HL-60 (cell line): ENCODE measurements around the gene NHEJ1.

Experiments
- DNase-seq, 2 experiments: peaks; one replicate each; pipeline ENCODE4 v3.0.0-alpha.2; 2010 to 2020; ENCODE audit warnings: low read depth in 1 of 2, low spot score in 1 of 2
- H3K27ac ChIP-seq: fragments of 250-450 bp; sonication (Bioruptor Pico); replicated peaks from 2 replicates; pipeline ENCODE4 v1.5.1; 2020; ENCODE audit warnings: mild to moderate bottlenecking, moderate library complexity
- H3K27me3 ChIP-seq: fragments of 250-450 bp; sonication (Bioruptor Pico); 2 replicates; pipeline ENCODE4 v1.5.1; 2021; ENCODE audit warnings: mild to moderate bottlenecking, moderate library complexity; ENCODE audit not compliant: insufficient read depth, poor library complexity, severe bottlenecking
- H3K4me3 ChIP-seq: replicated peaks from 2 replicates; pipeline ENCODE4 v1.5.1; 2011; ENCODE audit warnings: mild to moderate bottlenecking, control low read depth, low read length; ENCODE audit not compliant: insufficient read depth
- CTCF ChIP-seq: IDR thresholded peaks from one replicate; pipeline ENCODE4 v1.5.1; 2011; ENCODE audit warnings: low read length, control low read depth, inconsistent platforms; ENCODE audit not compliant: insufficient read depth
- GABPA ChIP-seq: IDR thresholded peaks from 2 replicates; pipeline ENCODE4 v1.6.1; 2012; ENCODE audit warnings: low read depth
- POLR2AphosphoS5 ChIP-seq: IDR thresholded peaks from 2 replicates; pipeline ENCODE4 v1.6.1; 2012; ENCODE audit warnings: low read depth
- SPI1 ChIP-seq: IDR thresholded peaks from 2 replicates; pipeline ENCODE4 v1.6.1; 2012; ENCODE audit warnings: low read depth, mild to moderate bottlenecking, borderline replicate concordance
- TF ChIP-seq, protein P1 (sequence below): IDR thresholded peaks from 2 replicates; pipeline ENCODE4 v1.6.1; 2012; ENCODE audit warnings: low read depth; ENCODE audit not compliant: insufficient replicate concordance

NHEJ1 gene

DNA sequence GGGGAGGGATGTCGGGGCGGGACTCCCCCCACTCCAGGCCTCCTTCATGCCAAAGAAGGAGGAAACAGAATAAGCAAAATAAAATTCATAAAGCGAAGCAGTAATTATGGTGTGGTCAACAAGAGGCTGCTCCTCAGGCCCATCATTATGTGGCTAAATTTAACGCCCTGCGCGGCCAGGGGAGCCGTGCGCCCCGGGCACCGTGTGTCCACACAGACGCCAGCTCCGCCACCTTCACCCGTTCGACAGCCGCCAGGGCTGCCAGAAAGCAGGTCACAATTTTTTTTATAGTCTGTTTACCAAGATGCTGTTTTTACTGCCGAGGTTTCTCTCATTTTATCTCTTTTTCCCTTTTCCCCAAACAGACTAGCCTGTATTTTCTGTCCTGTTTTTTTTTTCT, 31.0 kb downstream of the NHEJ1 start:
- Histone ChIP-seq H3K27ac (no peak overlapping the region), H3K27me3 (no peaks in the 10 kb centered on the region), H3K4me3 (no peak overlapping the region)
- TF ChIP-seq, protein P1, sequence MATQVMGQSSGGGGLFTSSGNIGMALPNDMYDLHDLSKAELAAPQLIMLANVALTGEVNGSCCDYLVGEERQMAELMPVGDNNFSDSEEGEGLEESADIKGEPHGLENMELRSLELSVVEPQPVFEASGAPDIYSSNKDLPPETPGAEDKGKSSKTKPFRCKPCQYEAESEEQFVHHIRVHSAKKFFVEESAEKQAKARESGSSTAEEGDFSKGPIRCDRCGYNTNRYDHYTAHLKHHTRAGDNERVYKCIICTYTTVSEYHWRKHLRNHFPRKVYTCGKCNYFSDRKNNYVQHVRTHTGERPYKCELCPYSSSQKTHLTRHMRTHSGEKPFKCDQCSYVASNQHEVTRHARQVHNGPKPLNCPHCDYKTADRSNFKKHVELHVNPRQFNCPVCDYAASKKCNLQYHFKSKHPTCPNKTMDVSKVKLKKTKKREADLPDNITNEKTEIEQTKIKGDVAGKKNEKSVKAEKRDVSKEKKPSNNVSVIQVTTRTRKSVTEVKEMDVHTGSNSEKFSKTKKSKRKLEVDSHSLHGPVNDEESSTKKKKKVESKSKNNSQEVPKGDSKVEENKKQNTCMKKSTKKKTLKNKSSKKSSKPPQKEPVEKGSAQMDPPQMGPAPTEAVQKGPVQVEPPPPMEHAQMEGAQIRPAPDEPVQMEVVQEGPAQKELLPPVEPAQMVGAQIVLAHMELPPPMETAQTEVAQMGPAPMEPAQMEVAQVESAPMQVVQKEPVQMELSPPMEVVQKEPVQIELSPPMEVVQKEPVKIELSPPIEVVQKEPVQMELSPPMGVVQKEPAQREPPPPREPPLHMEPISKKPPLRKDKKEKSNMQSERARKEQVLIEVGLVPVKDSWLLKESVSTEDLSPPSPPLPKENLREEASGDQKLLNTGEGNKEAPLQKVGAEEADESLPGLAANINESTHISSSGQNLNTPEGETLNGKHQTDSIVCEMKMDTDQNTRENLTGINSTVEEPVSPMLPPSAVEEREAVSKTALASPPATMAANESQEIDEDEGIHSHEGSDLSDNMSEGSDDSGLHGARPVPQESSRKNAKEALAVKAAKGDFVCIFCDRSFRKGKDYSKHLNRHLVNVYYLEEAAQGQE = no peak
- TF ChIP-seq POLR2AphosphoS5 = no peak
- no peak for TF ChIP-seq GABPA
- TF ChIP-seq CTCF = no peak
- DNase-seq = no peak

DNA sequence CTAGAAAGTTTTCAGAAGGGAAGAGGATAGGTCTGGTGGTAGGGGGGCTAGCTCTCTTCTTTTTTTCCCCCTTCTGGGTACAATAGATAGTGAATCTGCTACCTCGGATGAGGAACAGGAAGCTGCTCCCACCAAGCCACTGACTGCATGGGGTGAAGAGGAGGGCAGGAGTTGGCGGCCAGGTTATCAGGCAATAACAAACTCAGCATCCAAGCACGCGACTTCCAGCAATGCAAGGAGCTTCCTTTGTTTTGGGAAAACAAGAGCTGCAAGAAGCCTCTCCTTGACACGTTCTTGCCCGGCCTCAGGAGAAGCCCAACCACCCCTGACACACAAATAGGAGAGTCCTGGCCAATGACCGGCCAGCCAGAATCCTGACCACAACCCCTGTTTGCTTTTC, 32.2 kb downstream of the NHEJ1 start:
- no peak for TF ChIP-seq SPI1
- Histone ChIP-seq H3K4me3 (no peak overlapping the region), H3K27me3 (no peaks in the 10 kb centered on the region), H3K27ac (no peak overlapping the region)
- DNase-seq = peak in 1 of 2 experiments; percentile 22

- no peak overlapping the region for H3K27ac ChIP-seq
- DNase-seq = no peak
- TF ChIP-seq, protein P1 = no peak
- no peak for TF ChIP-seq POLR2AphosphoS5
- no peaks in the 10 kb centered on the region for H3K27me3 ChIP-seq
- no peak overlapping the region for H3K4me3 ChIP-seq
Measured at GRCh38 chr2:219127037-219127635, 33.5 kb downstream of the NHEJ1 start.

- Histone ChIP-seq H3K27me3 (no peaks in the 10 kb centered on the region), H3K4me3 (no peak overlapping the region), H3K27ac (no peak overlapping the region)
- DNase-seq = no peak
- TF ChIP-seq GABPA (no peak), SPI1 (no peak)
Measured at GRCh38 chr2:219126555-219126954, 34.1 kb downstream of the NHEJ1 start.

GRCh38 chr2:219125886-219126270, 34.7 kb downstream of the NHEJ1 start:
- no peak for TF ChIP-seq POLR2AphosphoS5
- TF ChIP-seq GABPA = no peak
- TF ChIP-seq CTCF = no peak
- TF ChIP-seq, protein P1 = no peak
- TF ChIP-seq SPI1 = no peak
- Histone ChIP-seq H3K27me3 (no peaks in the 10 kb centered on the region), H3K27ac (no peak overlapping the region), H3K4me3 (no peak overlapping the region)
- no peak for DNase-seq
